Skeletal muscle tissue (tissue), 4 donors: Measurements from ENCODE around the gene LGALS3BP. TPM values are rescaled to one million over a fixed set of nuclear protein-coding genes. Genes with fewer than 3 reads are reported as not detected.

Experiments used
- H3K27ac ChIP-seq: one replicate; pipeline ENCODE4 v1.7.0; 2013; ENCODE audit warnings: mild to moderate bottlenecking, low read depth, low read length, inconsistent platforms
- H3K27me3 ChIP-seq, 3 donors: one replicate each; pipeline ENCODE4 v1.7.0; 2013; ENCODE audit warnings: low read length in 3 of 3; ENCODE audit not compliant: control insufficient read depth in 3 of 3, insufficient read depth in 3 of 3
- H3K36me3 ChIP-seq, 3 donors: one replicate each; pipeline ENCODE4 v1.7.0; 2013; ENCODE audit warnings: low read length in 3 of 3; ENCODE audit not compliant: control insufficient read depth in 3 of 3, insufficient read depth in 3 of 3
- H3K4me1 ChIP-seq, 3 donors: one replicate each; pipeline ENCODE4 v1.7.0; 2013; ENCODE audit warnings: low read length in 3 of 3, mild to moderate bottlenecking in 3 of 3; ENCODE audit not compliant: control insufficient read depth in 3 of 3, insufficient read depth in 3 of 3
- H3K4me3 ChIP-seq, 3 donors: one replicate each; pipeline ENCODE4 v1.7.0; 2013; ENCODE audit warnings: low read length in 3 of 3
- H3K9ac ChIP-seq, 3 donors: one replicate each; pipeline ENCODE4 v1.7.0; 2013; ENCODE audit warnings: low read length in 3 of 3, mild to moderate bottlenecking in 3 of 3, moderate library complexity in 2 of 3, low read depth in 1 of 3
- H3K9me3 ChIP-seq, 3 donors: one replicate each; pipeline ENCODE4 v1.7.0; 2013; ENCODE audit warnings: low read length in 3 of 3; ENCODE audit not compliant: control insufficient read depth in 3 of 3
- total RNA-seq: library from RNA; depleted of rRNA; stranded (reverse); fragments of >200 nt; gene quantifications from one replicate; pipeline ENCODE4 v1.2.3, GENCODE V29; 2014
- donor health status: Osteomylitis.

LGALS3BP gene
- total RNA-seq, 1 donor from 2014 or later = 55.8 TPM

- Histone ChIP-seq H3K36me3 (peaks cover 33 to 50% (median 44%) of the 10 kb centered on the region in 3 donors), H3K9ac (no peak overlapping the region), H3K4me1 (peaks cover 13 to 19% (median 18%) of the 10 kb centered on the region in 3 donors), H3K9me3 (no peaks in the 10 kb centered on the region), H3K4me3 (no peak overlapping the region), H3K27ac (no peak overlapping the region), H3K27me3 (no peaks in the 10 kb centered on the region)
Measured at GRCh38 chr17:78992542-78993212, 13.0 kb upstream of the LGALS3BP start.

- H3K27me3 ChIP-seq = no peaks in the 10 kb centered on the region
Measured at GRCh38 chr17:78991906-78992532, 12.3 kb upstream of the LGALS3BP start.

GRCh38 chr17:78991017-78991738 is 11.5 kb upstream of the LGALS3BP start:
- Histone ChIP-seq H3K36me3 (peaks cover 21 to 42% (median 37%) of the 10 kb centered on the region in 3 donors), H3K27ac (no peak overlapping the region), H3K4me1 (peaks cover 14 to 17% (median 16%) of the 10 kb centered on the region in 3 donors), H3K4me3 (no peak overlapping the region), H3K9ac (no peak overlapping the region), H3K9me3 (no peaks in the 10 kb centered on the region), H3K27me3 (no peaks in the 10 kb centered on the region)

More at GRCh38 chr17:78991906-78992532, 12.3 kb upstream of the LGALS3BP start:
- H3K4me1 ChIP-seq = peaks cover 16 to 21% (median 18%) of the 10 kb centered on the region in 3 donors
- H3K9ac ChIP-seq = no peak overlapping the region
- H3K4me3 ChIP-seq = no peak overlapping the region
- H3K36me3 ChIP-seq = peaks cover 28 to 49% (median 44%) of the 10 kb centered on the region in 3 donors
- H3K9me3 ChIP-seq = no peaks in the 10 kb centered on the region
- H3K27ac ChIP-seq = no peak overlapping the region

DNA sequence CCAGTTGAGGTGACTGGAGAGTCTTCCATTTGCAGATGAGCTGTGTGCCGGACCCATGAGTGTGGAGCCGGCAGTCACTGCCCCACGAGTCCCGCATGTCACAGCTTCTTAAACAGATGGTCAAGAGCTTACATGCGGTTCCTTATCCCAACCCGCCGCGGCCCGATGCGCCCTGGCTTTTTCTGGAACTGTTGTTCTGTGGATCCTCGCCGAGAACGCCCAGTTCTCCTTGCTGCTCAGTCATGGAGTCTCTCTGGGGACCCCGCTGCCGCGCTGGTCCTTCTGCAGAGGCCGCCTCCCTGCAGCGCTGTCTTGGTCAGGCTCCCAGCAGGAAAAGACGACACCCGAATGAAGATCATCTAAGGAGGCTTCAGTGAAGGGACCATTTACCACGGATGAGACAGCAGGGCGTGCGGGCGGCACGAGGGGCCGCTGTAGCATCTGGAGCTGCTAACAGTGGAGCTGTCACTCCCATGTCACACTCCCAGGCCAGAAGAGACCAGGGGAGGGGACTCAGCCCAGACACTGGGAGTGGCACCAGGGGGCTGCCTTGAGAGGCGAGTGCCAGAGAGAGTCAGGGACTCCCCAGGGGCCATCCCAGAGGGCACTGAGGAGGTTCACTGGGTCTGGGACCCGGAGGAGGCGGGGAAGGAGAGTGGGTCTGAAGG is 10.8 kb upstream of the LGALS3BP start:
- Histone ChIP-seq H3K4me3 (no peak overlapping the region), H3K27ac (no peak overlapping the region), H3K4me1 (peaks cover 10 to 14% (median 12%) of the 10 kb centered on the region in 3 donors), H3K27me3 (no peaks in the 10 kb centered on the region), H3K36me3 (peaks cover 21 to 35% (median 32%) of the 10 kb centered on the region in 3 donors), H3K9me3 (no peaks in the 10 kb centered on the region), H3K9ac (no peak overlapping the region)

- H3K4me1 ChIP-seq = peaks cover 10 to 14% (median 12%) of the 10 kb centered on the region in 3 donors
- H3K27me3 ChIP-seq = no peaks in the 10 kb centered on the region
- no peaks in the 10 kb centered on the region for H3K9me3 ChIP-seq
- no peak overlapping the region for H3K4me3 ChIP-seq
- H3K27ac ChIP-seq = no peak overlapping the region
- no peak overlapping the region for H3K9ac ChIP-seq
- peaks cover 8 to 26% (median 21%) of the 10 kb centered on the region in 3 donors for H3K36me3 ChIP-seq
Measured at GRCh38 chr17:78988152-78988551, 8.4 kb upstream of the LGALS3BP start.

GRCh38 chr17:78986649-78987328 is 7.1 kb upstream of the LGALS3BP start:
- no peaks in the 10 kb centered on the region for H3K27me3 ChIP-seq
- H3K27ac ChIP-seq = peak overlapping the region; percentile 73
- peak overlapping the region; percentile 75 to 79 (median 79) for H3K4me3 ChIP-seq
- H3K9ac ChIP-seq = peak overlapping the region; percentile 61 to 78 (median 75)
- peaks cover 5 to 15% (median 12%) of the 10 kb centered on the region in 3 donors for H3K36me3 ChIP-seq
- H3K4me1 ChIP-seq = peaks cover 10 to 14% (median 12%) of the 10 kb centered on the region in 3 donors
- no peaks in the 10 kb centered on the region for H3K9me3 ChIP-seq

DNA sequence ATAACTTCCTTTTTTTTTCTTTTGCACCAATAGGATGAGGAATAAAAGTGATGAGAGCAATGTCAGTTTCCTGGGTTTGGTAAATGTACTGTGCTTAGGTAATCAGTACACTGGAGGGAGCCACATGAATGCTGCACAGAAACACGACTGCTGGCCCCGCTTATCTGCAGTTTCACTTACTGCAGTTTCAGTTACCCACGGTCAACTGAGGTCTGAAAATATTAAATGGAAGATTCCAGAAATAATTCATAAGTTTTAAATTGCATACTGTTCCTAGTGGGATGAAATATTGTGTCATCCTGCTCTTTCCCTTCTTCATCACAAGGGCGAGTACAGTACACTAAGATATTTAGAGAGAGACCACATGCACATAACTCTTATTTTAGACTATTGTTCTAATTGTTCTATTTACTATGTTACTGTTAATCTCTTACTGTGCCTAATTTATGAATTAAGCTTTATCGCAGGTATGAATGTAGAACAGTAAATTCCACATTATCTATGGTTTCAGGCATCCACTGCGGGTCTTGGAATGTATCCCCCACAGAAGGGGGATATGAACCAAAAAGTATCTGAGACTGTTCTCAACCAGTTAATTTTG is 6.4 kb upstream of the LGALS3BP start:
- H3K4me1 ChIP-seq = peaks cover 10 to 14% (median 12%) of the 10 kb centered on the region in 3 donors
- H3K9ac ChIP-seq = peak overlapping the region; percentile 61 to 78 (median 75)
- H3K27ac ChIP-seq = peak overlapping the region; percentile 73
- H3K36me3 ChIP-seq = peaks cover under 1 to 9% (median 9%) of the 10 kb centered on the region in 3 donors
- peak overlapping the region; percentile 75 to 79 (median 79) for H3K4me3 ChIP-seq
- H3K27me3 ChIP-seq = no peaks in the 10 kb centered on the region
- H3K9me3 ChIP-seq = no peaks in the 10 kb centered on the region

- Histone ChIP-seq H3K27ac (no peak overlapping the region), H3K4me3 (no peak overlapping the region), H3K27me3 (no peaks in the 10 kb centered on the region), H3K4me1 (peaks cover 11 to 14% (median 12%) of the 10 kb centered on the region in 3 donors), H3K9ac (no peak overlapping the region), H3K36me3 (peaks cover 0 to 2% (median 2%) of the 10 kb centered on the region in 3 donors), H3K9me3 (no peaks in the 10 kb centered on the region)
Measured at GRCh38 chr17:78985395-78985794, 5.7 kb upstream of the LGALS3BP start.
